GM12891 (cell line): ENCODE data around the gene LOC128125822.
"Not testable (repeated sequence)": the region's sequence is repeated elsewhere in the genome, so short reads cannot be mapped to it uniquely, and the experiment has no call there.

Experiments
- DNase-seq: peaks from one replicate; pipeline ENCODE4 v3.0.0; 2011; ENCODE audit warnings: low spot score; ENCODE audit not compliant: insufficient read length
- FAIRE-seq: peaks from 2 replicates; lab custom pipeline; 2011; peaks lifted over from hg19 to GRCh38; lab: Jason Lieb, UNC
- PAX5 ChIP-seq: IDR thresholded peaks from 2 replicates; pipeline ENCODE4 v1.6.1; 2011; ENCODE audit warnings: low read length, moderate library complexity, mild to moderate bottlenecking; ENCODE audit not compliant: insufficient read depth, severe bottlenecking
- POLR2A ChIP-seq: IDR thresholded peaks from 2 replicates; pipeline ENCODE4 v1.6.1; 2011; ENCODE audit warnings: low read depth, low read length, control low read depth
- POLR2AphosphoS5 ChIP-seq: IDR thresholded peaks from 2 replicates; pipeline ENCODE4 v1.6.1; 2011; ENCODE audit warnings: low read depth, low read length, control low read depth
- POU2F2 ChIP-seq: IDR thresholded peaks from 2 replicates; pipeline ENCODE4 v1.6.1; 2011; ENCODE audit warnings: low read depth, mild to moderate bottlenecking, control low read depth, low read length, moderate library complexity
- SPI1 ChIP-seq: IDR thresholded peaks from 2 replicates; pipeline ENCODE4 v1.6.1; 2011; ENCODE audit warnings: low read depth, low read length, control low read depth
- TAF1 ChIP-seq: IDR thresholded peaks from 2 replicates; pipeline ENCODE4 v1.6.1; 2011; ENCODE audit warnings: low read depth, low read length, control low read depth

LOC128125822 gene

GRCh38 chr6:63580704-63580961 is 8.4 kb downstream of the LOC128125822 start:
- no peak for DNase-seq
- TF ChIP-seq SPI1: no peak
- no peak for TF ChIP-seq TAF1
- no peak for TF ChIP-seq POLR2AphosphoS5
- TF ChIP-seq POU2F2: no peak
- no peak for FAIRE-seq

GRCh38 chr6:63581355-63582013 is 9.2 kb downstream of the LOC128125822 start:
- TF ChIP-seq POU2F2 (no peak), SPI1 (no peak)
- no peak for FAIRE-seq
- DNase-seq: no peak

- TF ChIP-seq POLR2AphosphoS5 (peak; percentile 80), POLR2A (peak; percentile 48), PAX5 (no peak)
- DNase-seq (no peak), FAIRE-seq (no peak)
These were observed 10.4 kb downstream of the LOC128125822 start for GRCh38 chr6:63582579-63583231.

GRCh38 chr6:63584125-63584514 is 11.8 kb downstream of the LOC128125822 start:
- DNase-seq (no peak), FAIRE-seq (no peak)
- TF ChIP-seq TAF1: no peak
- no peak for TF ChIP-seq POLR2A
- no peak for TF ChIP-seq PAX5
- no peak for TF ChIP-seq SPI1
- no peak for TF ChIP-seq POLR2AphosphoS5
- TF ChIP-seq POU2F2: no peak

GRCh38 chr6:63584566-63584965 is 12.3 kb downstream of the LOC128125822 start:
- DNase-seq (no peak), FAIRE-seq (no peak)
- TF ChIP-seq PAX5: no peak
- no peak for TF ChIP-seq POLR2A
- no peak for TF ChIP-seq TAF1
- TF ChIP-seq POU2F2: no peak
- TF ChIP-seq POLR2AphosphoS5: no peak
- no peak for TF ChIP-seq SPI1

- FAIRE-seq, DNase-seq: not testable (repeated sequence)
These were observed 13.4 kb downstream of the LOC128125822 start for GRCh38 chr6:63585652-63586051.

GRCh38 chr6:63589952-63590411 is 17.7 kb downstream of the LOC128125822 start:
- FAIRE-seq (no peak), DNase-seq (no peak)
- TF ChIP-seq POU2F2: no peak
- TF ChIP-seq POLR2A: no peak
- TF ChIP-seq SPI1: no peak
- TF ChIP-seq POLR2AphosphoS5: no peak
- no peak for TF ChIP-seq TAF1
- no peak for TF ChIP-seq PAX5

- DNase-seq (no peak), FAIRE-seq (no peak)
- TF ChIP-seq POU2F2 (no peak), PAX5 (no peak), SPI1 (no peak), POLR2A (no peak), TAF1 (no peak), POLR2AphosphoS5 (no peak)
These were observed 20.6 kb downstream of the LOC128125822 start for GRCh38 chr6:63592886-63593285.

GRCh38 chr6:63597141-63598048 is 25.1 kb downstream of the LOC128125822 start:
- no peak for TF ChIP-seq SPI1
- TF ChIP-seq TAF1: no peak
- TF ChIP-seq PAX5: no peak
- TF ChIP-seq POLR2A: no peak
- no peak for TF ChIP-seq POU2F2
- no peak for TF ChIP-seq POLR2AphosphoS5
- DNase-seq (no peak), FAIRE-seq (no peak)
